GM12878 (cell line): ENCODE results near the gene FKBP2.

Experiments
- ASH2L ChIP-seq: fragments of 300-600, 200-600 bp; sonication (generic); IDR thresholded peaks from 2 replicates; pipeline ENCODE4 v1.6.1; 2017; ENCODE audit warnings: low read depth, mild to moderate bottlenecking, borderline replicate concordance
- ATF2 ChIP-seq: IDR thresholded peaks from 2 replicates; pipeline ENCODE4 v1.6.1; 2012; ENCODE audit warnings: low read length, inconsistent platforms
- BRCA1 ChIP-seq: IDR thresholded peaks from 2 replicates; pipeline ENCODE4 v1.6.1; 2011; ENCODE audit warnings: low read depth, low read length, improper control_type of control experiment
- CBX5 ChIP-seq: sonication (generic); IDR thresholded peaks from 2 replicates; pipeline ENCODE4 v1.6.1; 2016; ENCODE audit warnings: low read depth, moderate library complexity, mild to moderate bottlenecking, inconsistent platforms
- CTCF ChIP-seq, 3 experiments: IDR thresholded peaks in 2 of 3; conservative IDR thresholded peaks in 1 of 3; 2 replicates each; pipeline ENCODE4 v1.5.1; 2011; ENCODE audit warnings: low read depth in 3 of 3, low read length in 3 of 3, mild to moderate bottlenecking in 3 of 3, control low read depth in 2 of 3, moderate library complexity in 2 of 3, inconsistent platforms in 1 of 3, mixed read lengths in 1 of 3; ENCODE audit not compliant: control insufficient read depth in 2 of 3, insufficient read depth in 1 of 3; ENCODE audit errors: extremely low read depth in 1 of 3
- E2F4 ChIP-seq: IDR thresholded peaks from 2 replicates; pipeline ENCODE4 v1.6.1; 2012; ENCODE audit warnings: low read depth, low read length, improper control_type of control experiment
- NRF1 ChIP-seq: conservative IDR thresholded peaks from 2 replicates; pipeline ENCODE4 v1.6.1; 2011; ENCODE audit warnings: mild to moderate bottlenecking, low read depth, low read length, improper control_type of control experiment
- POLR2A ChIP-seq: IDR thresholded peaks from 2 replicates; pipeline ENCODE4 v1.6.1; 2011; ENCODE audit warnings: low read depth, mild to moderate bottlenecking, low read length
- RBBP5 ChIP-seq: fragments of 200-600 bp; sonication (generic); conservative IDR thresholded peaks from 2 replicates; pipeline ENCODE4 v1.6.1; 2016
- RCOR1 ChIP-seq: conservative IDR thresholded peaks from 2 replicates; pipeline ENCODE4 v1.6.1; 2012; ENCODE audit warnings: low read depth, low read length, improper control_type of control experiment
- SIN3A ChIP-seq: IDR thresholded peaks from 2 replicates; pipeline ENCODE4 v1.6.1; 2012; ENCODE audit warnings: low read depth, low read length, improper control_type of control experiment
- SRF ChIP-seq, 2 experiments: IDR thresholded peaks; 2 replicates each; pipeline ENCODE4 v1.6.1; 2011; ENCODE audit warnings: low read depth in 2 of 2, low read length in 2 of 2, mild to moderate bottlenecking in 1 of 2, moderate library complexity in 1 of 2
- TAF1 ChIP-seq: IDR thresholded peaks from 2 replicates; pipeline ENCODE4 v1.6.1; 2011; ENCODE audit warnings: mild to moderate bottlenecking, low read depth, low read length, borderline replicate concordance

GRCh38 chr11:64276653-64277431, 35.9 kb downstream of the FKBP2 start:
- TF ChIP-seq SIN3A (no peak), CTCF (IDR thresholded peaks at IDR 0.05 in 2 of 3, conservative IDR thresholded peaks at IDR 0.05 in 1 of 3; ENCODE audit: control insufficient read depth in 2 of 3, extremely low read depth in 1 of 3, insufficient read depth in 1 of 3, low read depth in 3 of 3, low read length in 3 of 3) (no peak), TAF1 (no peak), CBX5 (no peak), SRF (IDR thresholded peaks at IDR 0.05; ENCODE audit: low read depth in 2 of 2, low read length in 2 of 2) (no peak), NRF1 (no peak), POLR2A (no peak), BRCA1 (no peak), E2F4 (no peak), RBBP5 (no peak), RCOR1 (no peak), ASH2L (no peak), ATF2 (no peak)
